HG03175 (cell line): ENCODE data around the gene MAPK1.
"Not testable (repeated sequence)": the region's sequence is repeated elsewhere in the genome, so short reads cannot be mapped to it uniquely, and the experiment has no call there.

ENCODE experiments used
- ATAC-seq: cut with Tn5 transposase; IDR thresholded peaks from one replicate; pipeline ENCODE4 v1.9.1; 2021; ENCODE audit warnings: mild to moderate bottlenecking, moderate library complexity; ENCODE audit not compliant: unreplicated experiment

Gene MAPK1

DNA sequence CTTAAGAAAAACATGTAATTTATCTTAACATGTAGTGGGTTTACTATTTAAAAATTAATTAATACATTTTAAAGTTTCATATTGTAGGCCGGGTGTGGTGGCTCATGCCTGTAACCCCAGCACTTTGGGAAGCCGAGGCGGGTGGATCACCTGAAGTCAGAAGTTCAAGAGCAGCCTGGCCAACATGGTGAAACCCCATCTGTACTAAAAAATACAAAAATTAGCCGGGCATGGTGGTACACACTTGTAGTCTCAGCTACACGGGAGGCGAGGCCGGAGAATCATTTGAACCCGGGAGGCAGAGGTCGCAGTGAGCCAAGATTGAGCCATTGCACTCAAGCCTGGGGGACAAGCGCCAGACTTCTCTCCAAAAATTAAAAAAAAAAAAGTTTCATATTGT lies 73.7 kb downstream of the MAPK1 start:
- ATAC-seq = not testable (repeated sequence)

DNA sequence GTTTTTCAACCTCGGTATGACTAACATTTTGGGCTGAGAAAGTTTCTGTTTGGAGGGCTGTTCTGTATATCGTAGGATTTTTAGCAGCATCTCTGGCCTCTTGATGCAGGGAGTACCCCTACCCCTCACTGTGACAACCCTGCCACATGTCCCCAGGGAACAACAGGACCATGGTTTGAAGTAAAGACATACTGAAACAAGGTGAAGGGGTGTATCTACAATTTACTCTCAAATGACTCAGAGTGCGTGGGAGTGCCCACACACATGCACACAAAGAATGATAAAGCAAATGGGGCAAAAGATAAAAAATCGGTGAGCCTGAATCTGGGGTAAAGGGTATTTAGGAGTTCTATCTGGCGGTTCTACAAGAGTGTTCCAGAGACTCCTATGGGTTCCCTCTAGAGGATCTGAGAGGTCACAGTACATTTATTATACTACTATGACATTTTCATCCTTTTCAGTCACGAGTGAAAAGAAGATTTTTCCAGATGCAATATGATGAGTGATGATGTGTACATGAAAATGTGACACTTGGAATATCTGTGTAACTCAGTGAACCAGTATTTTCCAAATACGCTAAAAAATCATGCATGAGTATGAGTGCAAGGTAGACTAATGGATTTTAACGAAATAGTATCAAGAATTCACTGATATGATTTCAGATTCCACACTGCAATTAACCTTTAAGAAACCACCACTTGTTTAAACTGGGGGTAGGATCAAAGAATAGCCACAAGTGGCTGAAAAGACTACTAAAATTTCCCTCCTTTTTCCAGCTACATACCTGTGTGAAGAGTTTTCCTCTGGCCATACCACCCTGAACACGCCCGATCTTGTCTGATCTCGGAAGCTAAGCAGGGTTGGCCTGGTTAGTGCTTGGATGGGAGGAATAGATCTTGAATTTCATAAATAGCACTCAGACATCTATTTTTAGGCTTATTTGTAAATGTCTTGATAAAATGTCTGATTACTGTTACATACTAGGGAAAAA lies 75.5 kb downstream of the MAPK1 start:
- ATAC-seq = no peak

- ATAC-seq = not testable (repeated sequence)
Measured at GRCh38 chr22:21790849-21791610, 76.4 kb downstream of the MAPK1 start.

DNA sequence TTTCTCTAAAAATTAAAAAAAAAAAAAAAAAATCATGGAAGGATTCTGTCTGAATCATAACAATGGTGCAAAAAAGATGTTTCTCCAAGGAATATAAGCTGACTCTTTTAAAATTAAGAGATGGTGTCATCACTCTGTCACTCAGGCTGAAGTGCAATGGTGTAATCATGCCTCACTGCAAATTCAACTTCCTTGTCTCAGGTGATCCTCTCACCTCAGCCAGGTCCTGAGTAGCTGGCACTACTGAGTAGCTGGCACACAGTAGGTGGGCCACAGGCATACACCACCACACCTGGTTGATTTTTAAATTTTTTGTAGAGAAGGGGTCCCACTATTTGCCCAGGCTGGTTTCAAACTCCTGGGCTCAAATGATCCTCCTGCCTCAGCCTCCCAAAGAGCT lies 77.1 kb downstream of the MAPK1 start:
- ATAC-seq = no peak

GRCh38 chr22:21787565-21787964 lies 79.9 kb downstream of the MAPK1 start:
- not testable (repeated sequence) for ATAC-seq

DNA sequence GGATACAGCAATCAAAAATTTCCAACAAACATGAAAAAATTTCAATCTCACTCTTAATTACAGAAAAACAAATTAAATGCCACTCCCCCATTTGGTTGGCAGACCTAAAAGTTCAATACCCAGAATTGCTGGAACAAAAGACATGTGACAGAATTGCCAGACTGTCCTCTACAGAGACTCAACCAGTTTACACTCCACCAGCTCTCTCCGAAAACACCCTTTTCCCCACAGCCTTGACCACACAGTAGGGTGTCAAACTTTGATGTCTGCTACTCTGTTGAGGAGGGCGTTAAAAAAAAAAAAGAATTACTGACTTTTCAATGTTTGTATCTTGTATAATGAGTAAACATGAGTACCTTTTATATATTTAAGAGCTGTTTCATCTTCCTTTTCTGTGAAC lies 87.2 kb downstream of the MAPK1 start:
- no peak for ATAC-seq

- ATAC-seq = no peak
Measured at GRCh38 chr22:21779444-21779843, 88.0 kb downstream of the MAPK1 start.

DNA sequence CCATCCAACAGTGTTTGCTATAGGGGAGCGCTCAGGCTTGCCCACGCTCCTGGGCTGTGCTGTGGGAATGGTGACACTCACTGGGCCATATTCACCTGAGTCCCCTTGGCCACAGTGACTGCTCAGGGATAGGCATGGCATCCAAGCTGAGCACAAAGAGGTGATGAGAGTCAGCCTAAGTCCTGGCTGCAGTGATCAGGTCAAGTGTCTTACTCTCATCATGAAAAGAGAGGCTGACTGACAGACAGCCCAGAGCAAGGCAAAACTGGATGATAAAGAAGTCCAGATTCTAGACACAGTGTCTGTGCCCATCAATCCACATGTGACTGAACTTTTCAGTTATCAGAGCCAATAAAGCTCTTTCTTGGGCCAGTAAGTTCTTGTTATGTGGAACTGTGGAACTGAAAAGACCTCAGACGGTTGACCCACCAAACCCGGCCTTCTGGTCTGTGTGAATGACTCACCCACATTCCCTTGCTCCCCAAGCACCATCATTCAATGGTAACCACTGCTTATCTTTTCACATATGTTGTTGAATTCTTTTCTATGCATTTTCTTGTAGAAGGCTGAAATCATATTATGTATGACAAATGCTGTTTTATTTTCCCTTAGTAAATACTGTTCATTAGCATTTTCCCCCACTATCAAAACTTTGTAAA lies 88.6 kb downstream of the MAPK1 start:
- no peak for ATAC-seq

DNA sequence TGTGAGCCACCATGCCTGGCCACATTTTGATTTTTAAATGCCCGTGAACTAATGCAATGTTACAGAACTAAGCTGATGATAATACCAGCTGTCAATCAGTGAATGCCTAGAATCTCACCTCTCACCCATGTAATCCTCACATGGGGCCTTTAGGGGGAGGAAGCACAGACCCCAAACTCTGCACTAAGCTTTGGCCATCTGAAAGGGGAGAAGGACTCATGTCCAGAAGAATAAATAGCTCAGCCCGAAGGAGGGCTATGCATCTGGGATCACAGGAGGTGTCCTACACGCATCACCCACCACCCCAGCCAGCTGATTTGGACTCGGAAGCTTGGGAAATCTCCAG lies 95.8 kb downstream of the MAPK1 start:
- ATAC-seq = no peak

DNA sequence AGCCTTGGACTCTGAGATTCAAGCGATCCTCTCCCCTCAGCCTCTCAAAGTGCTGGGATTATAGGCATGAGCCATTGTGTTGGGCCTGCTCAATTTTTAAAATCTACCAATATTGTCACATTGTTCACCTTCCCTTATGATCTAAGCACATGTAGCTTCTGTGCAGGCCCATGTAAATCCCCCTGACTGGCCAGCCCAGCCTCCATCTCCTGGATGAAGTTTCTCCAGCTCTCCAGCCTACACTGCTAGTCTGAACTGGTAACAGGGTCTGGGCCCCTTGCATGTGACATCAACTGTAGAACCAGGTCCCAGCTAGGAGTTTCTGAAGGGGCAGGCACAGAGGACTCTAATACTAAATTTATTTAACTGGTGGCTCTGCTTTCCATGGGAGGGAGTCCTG lies 99.0 kb downstream of the MAPK1 start:
- ATAC-seq = no peak

- peak; percentile 85 for ATAC-seq
Measured at GRCh38 chr22:21766691-21767462, 100.6 kb downstream of the MAPK1 start.

GRCh38 chr22:21765909-21766529 lies 101.4 kb downstream of the MAPK1 start:
- no peak for ATAC-seq

DNA sequence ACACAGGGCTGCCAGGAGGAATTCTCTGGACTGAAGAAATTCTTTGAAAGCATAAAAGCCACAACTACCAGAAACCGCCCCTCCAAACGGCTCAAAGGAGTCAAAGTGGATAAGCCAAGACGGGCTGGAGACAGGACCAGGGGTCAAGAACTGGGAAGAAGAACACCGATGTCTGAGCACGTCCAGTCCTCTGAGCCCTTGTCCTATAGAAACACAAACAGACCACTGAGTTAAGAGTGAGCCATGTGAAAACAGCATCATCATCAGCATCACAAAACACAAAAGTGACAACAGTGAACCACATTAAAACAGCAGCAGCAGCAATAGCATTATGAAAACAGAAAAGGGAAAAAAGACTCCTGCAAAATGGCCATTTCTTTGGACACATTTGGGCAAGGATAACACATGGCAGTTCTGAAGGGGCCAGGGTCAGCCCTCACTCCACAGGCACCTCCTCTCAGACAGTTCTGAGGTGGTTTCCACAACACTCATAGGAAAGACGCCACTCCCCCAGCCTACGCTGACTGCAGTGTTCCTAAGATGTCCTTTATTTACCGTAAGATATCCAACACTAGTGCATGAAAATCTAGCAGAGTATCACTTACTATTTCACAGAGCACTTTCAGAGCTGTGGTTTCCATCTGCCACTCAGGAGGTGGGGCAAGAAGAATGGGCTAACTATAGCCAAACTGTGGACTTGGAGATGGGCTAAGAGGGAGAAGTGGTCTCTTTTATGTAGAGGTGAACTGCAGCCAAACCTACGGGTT lies 103.2 kb downstream of the MAPK1 start:
- no peak for ATAC-seq

- ATAC-seq = no peak
Measured at GRCh38 chr22:21762712-21763581, 104.5 kb downstream of the MAPK1 start.

GRCh38 chr22:21761994-21762680 lies 105.3 kb downstream of the MAPK1 start:
- no peak for ATAC-seq

GRCh38 chr22:21761086-21761485 lies 106.4 kb downstream of the MAPK1 start:
- ATAC-seq = no peak

DNA sequence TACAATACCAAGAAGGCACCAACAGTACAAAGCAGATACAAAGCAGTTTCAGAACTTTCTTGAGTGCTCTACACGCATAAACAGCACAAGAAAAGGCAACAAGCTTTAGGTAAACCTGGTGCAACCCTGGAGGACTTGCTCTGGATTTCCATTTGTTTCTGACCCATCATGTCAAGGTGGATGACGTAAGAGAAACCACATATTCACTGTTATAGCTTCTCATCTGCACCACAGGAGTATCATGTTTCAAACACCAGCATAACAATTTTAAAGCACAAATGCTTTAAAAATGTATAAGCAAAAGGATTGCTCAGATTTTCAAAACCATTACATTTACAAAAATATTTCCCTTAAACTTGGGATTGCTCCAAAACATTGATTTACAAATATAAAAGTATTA lies 106.8 kb downstream of the MAPK1 start:
- no peak for ATAC-seq
